Measurements from ENCODE around the gene SMIM29. TPM values are rescaled to one million over a fixed set of nuclear protein-coding genes. Genes with fewer than 3 reads are reported as not detected.
"Not testable (repeated sequence)": the region's sequence is repeated elsewhere in the genome, so short reads cannot be mapped to it uniquely, and the experiment has no call there.

Gene SMIM29
- total RNA-seq, 1 experiment from 2014 or later: 5.4 TPM

DNA sequence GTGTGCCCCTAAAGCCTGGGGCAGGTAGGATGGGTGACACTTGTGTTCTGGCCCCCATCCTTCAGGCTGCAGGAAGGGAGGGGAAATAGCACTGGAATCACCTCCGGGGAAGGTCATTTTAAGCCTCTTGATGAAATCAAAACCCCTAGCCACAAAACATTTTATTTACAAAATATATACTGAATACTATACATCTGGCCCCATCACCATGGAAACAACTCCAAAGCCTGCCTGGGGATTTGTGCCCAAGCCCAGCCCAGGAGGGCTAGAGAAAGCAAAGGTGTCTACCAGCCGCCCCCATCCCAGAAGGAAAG lies 2.6 kb downstream of the SMIM29 start:
- Histone ChIP-seq H3K4me2 (ENCODE audit: insufficient read depth, insufficient read length, low read length) (no peak overlapping the region), H2BK120ac (ENCODE audit: low read depth, low read length, poor library complexity, severe bottlenecking) (no peak overlapping the region), H4K5ac (ENCODE audit: insufficient read length, low read depth, low read length) (no peak overlapping the region), H3K14ac (ENCODE audit: insufficient read depth, low read length) (no peak overlapping the region), H3K18ac (ENCODE audit: insufficient read length, low read depth, low read length) (no peak overlapping the region), H3K4me1 (ENCODE audit: insufficient read depth, low read length) (no peaks in the 10 kb centered on the region), H3K4ac (ENCODE audit: low read depth, low read length) (no peak overlapping the region), H2BK12ac (ENCODE audit: insufficient read length, low read depth, low read length) (no peak overlapping the region), H3K23me2 (ENCODE audit: insufficient read length, low read depth, low read length, poor library complexity, severe bottlenecking) (peaks cover 4% of the 10 kb centered on the region), H3K27ac (ENCODE audit: insufficient read length, low read depth, low read length) (no peak overlapping the region), H4K20me1 (ENCODE audit: control insufficient read depth, insufficient read depth, insufficient read length) (no peaks in the 10 kb centered on the region), H3K56ac (ENCODE audit: insufficient read length, low read depth, low read length) (no peak overlapping the region), H3K27me3 (ENCODE audit: insufficient read depth, low read length) (no peaks in the 10 kb centered on the region), H3T11ph (ENCODE audit: low read length) (no peak overlapping the region), H2AFZ (ENCODE audit: low read length) (no peak overlapping the region), H4K8ac (replicated peaks; ENCODE audit: insufficient read length, low read depth, low read length) (no peak overlapping the region), H3K79me1 (ENCODE audit: insufficient read depth, low read depth, low read length, poor library complexity, severe bottlenecking) (peaks cover 5% of the 10 kb centered on the region), H3K9me3 (ENCODE audit: control insufficient read depth, low read depth, low read length) (no peaks in the 10 kb centered on the region), H2BK15ac (ENCODE audit: low read depth, low read length) (no peak overlapping the region), H3K9ac (ENCODE audit: extremely low read depth, insufficient read length, low read length) (no peak overlapping the region), H3K23ac (ENCODE audit: insufficient read length, low read depth, low read length) (no peak overlapping the region), H2BK20ac (ENCODE audit: low read depth, low read length, poor library complexity, severe bottlenecking) (no peak overlapping the region), H2AK5ac (ENCODE audit: insufficient read length, low read length) (no peak overlapping the region), H4K91ac (ENCODE audit: insufficient read length, low read depth, low read length) (no peak overlapping the region), H2BK5ac (ENCODE audit: insufficient read length, low read length) (no peak overlapping the region), H3K79me2 (ENCODE audit: insufficient read depth, low read length) (0 out of 2 replicates have a peak, but pooled peaks cover 3% of the 10 kb centered on the region)
- Mint-ChIP-seq H3K36me3 (ENCODE audit: insufficient read depth in 1 of 3, low read depth in 3 of 3) (peaks cover 33 to 51% (median 43%) of the 10 kb centered on the region in 3 experiments), H3K9me3 (no peaks in the 10 kb centered on the region), H3K4me3 (no peak overlapping the region), H3K27me3 (ENCODE audit: low read depth) (peaks cover 9% of the 10 kb centered on the region; the same call in 1 of the 2 replicates), H3K27ac (peak overlapping the region; percentile 54 to 93 (median 74); a peak in 4 of 7 replicates), H3K4me1 (peaks cover 49 to 57% of the 10 kb centered on the region in 2 experiments)
- WGBS (ENCODE audit: extremely low coverage, insufficient read length, low lambda C conversion rate): no CpG with 5 or more reads among the region's 2 CpGs
- TF ChIP-seq CTCF (conservative IDR thresholded peaks at IDR 0.05): no peak
- DNase-seq: no peak

- peaks cover 53 to 61% of the 10 kb centered on the region in 2 experiments for H3K4me1 Mint-ChIP-seq
Observed at GRCh38 chr6:34245761-34246140, 3.1 kb downstream of the SMIM29 start.

More at GRCh38 chr6:34245761-34246140, 3.1 kb downstream of the SMIM29 start:
- not testable (repeated sequence) for H2BK20ac ChIP-seq (ENCODE audit: low read depth, low read length, poor library complexity, severe bottlenecking); H3K4me1 ChIP-seq (ENCODE audit: insufficient read depth, low read length); H2BK12ac ChIP-seq (ENCODE audit: insufficient read length, low read depth, low read length); H3K23ac ChIP-seq (ENCODE audit: insufficient read length, low read depth, low read length); H3K4me2 ChIP-seq (ENCODE audit: insufficient read depth, insufficient read length, low read length); H3K9me3 Mint-ChIP-seq; H3K4me3 Mint-ChIP-seq; H3K14ac ChIP-seq (ENCODE audit: insufficient read depth, low read length); H4K91ac ChIP-seq (ENCODE audit: insufficient read length, low read depth, low read length); H2AK5ac ChIP-seq (ENCODE audit: insufficient read length, low read length); H2AFZ ChIP-seq (ENCODE audit: low read length); H3K27me3 ChIP-seq (ENCODE audit: insufficient read depth, low read length); H2BK5ac ChIP-seq (ENCODE audit: insufficient read length, low read length); H3K27me3 Mint-ChIP-seq (ENCODE audit: low read depth); H2BK15ac ChIP-seq (ENCODE audit: low read depth, low read length); H3K9me3 ChIP-seq (ENCODE audit: control insufficient read depth, low read depth, low read length); H3K56ac ChIP-seq (ENCODE audit: insufficient read length, low read depth, low read length); DNase-seq; H3K79me1 ChIP-seq (ENCODE audit: insufficient read depth, low read depth, low read length, poor library complexity, severe bottlenecking); H3K79me2 ChIP-seq (ENCODE audit: insufficient read depth, low read length); H3K18ac ChIP-seq (ENCODE audit: insufficient read length, low read depth, low read length); H4K8ac ChIP-seq (replicated peaks; ENCODE audit: insufficient read length, low read depth, low read length); H2BK120ac ChIP-seq (ENCODE audit: low read depth, low read length, poor library complexity, severe bottlenecking); H3K4ac ChIP-seq (ENCODE audit: low read depth, low read length); H3K23me2 ChIP-seq (ENCODE audit: insufficient read length, low read depth, low read length, poor library complexity, severe bottlenecking); H4K20me1 ChIP-seq (ENCODE audit: control insufficient read depth, insufficient read depth, insufficient read length); H3T11ph ChIP-seq (ENCODE audit: low read length); H3K27ac ChIP-seq (ENCODE audit: insufficient read length, low read depth, low read length); H4K5ac ChIP-seq (ENCODE audit: insufficient read length, low read depth, low read length); H3K9ac ChIP-seq (ENCODE audit: extremely low read depth, insufficient read length, low read length)
- Mint-ChIP-seq H3K27ac (peak overlapping the region; percentile 2 to 83 (median 45); a peak in 6 of 7 replicates), H3K36me3 (ENCODE audit: insufficient read depth in 1 of 3, low read depth in 3 of 3) (peaks cover 38 to 55% (median 47%) of the 10 kb centered on the region in 3 experiments)
- WGBS (ENCODE audit: extremely low coverage, insufficient read length, low lambda C conversion rate): no CpG with 5 or more reads among the region's 7 CpGs
